H7 (cell line): Measurements from ENCODE around the gene DYNLRB1. TPM values are rescaled to one million over a fixed set of nuclear protein-coding genes. Genes with fewer than 3 reads are reported as not detected.

Experiments used
- DNase-seq: peaks from one replicate; pipeline ENCODE4 v3.0.0; 2012
- H3K27me3 ChIP-seq: 2 replicates; pipeline ENCODE4 v1.6.0; 2011; ENCODE audit warnings: mild to moderate bottlenecking, low read length; ENCODE audit not compliant: control insufficient read depth, insufficient read depth
- H3K36me3 ChIP-seq: replicated peaks from 2 replicates; pipeline ENCODE4 v1.5.1; 2011; ENCODE audit warnings: low read length; ENCODE audit not compliant: control insufficient read depth, insufficient read depth
- H3K4me3 ChIP-seq: 2 replicates; pipeline ENCODE4 v1.5.1; 2011; ENCODE audit warnings: low read depth, mild to moderate bottlenecking, control low read depth, low read length, moderate library complexity; ENCODE audit not compliant: insufficient read depth
- total RNA-seq: library from RNA; depleted of rRNA; stranded (reverse); fragments of >200 nt; shearing (Covaris generic); gene quantifications from 2 replicates; pipeline ENCODE4 v1.2.3, GENCODE V29; 2014

The DYNLRB1 gene
- total RNA-seq, 1 experiment from 2014 or later = 193 TPM

DNA sequence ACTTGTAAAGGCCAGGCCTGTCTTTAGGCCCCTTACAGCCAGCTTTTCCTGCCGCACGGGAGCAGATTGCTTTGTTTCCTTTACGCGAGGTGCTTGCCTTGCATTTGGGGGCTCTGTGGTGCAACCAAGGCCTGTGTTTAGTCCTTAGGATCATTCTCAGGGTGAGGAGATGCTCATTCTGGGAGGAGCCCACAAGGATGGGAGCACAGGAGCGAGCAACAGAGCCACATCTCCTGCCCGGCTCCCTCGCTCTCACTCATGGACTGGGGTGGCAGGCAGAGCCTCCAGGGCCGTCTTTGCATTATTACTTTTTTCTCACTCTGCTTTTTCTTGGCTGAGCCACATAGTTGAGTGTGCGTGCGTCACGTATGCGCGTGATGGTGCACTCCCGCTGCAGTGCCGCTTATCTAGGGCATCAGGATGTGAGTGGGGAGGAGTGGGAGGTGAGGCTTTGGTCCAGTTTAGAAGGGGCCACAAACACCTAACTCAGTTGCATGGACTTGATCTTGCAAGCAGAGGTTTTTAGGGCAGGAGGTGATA lies 19.1 kb downstream of the DYNLRB1 start:
- peaks cover 30% of the 10 kb centered on the region for H3K36me3 ChIP-seq
- no peak for DNase-seq
- H3K4me3 ChIP-seq = no peak overlapping the region
- no peaks in the 10 kb centered on the region for H3K27me3 ChIP-seq

GRCh38 chr20:34535857-34536256 lies 19.6 kb downstream of the DYNLRB1 start:
- no peak for DNase-seq
- Histone ChIP-seq H3K4me3 (no peak overlapping the region), H3K36me3 (peaks cover 31% of the 10 kb centered on the region), H3K27me3 (no peaks in the 10 kb centered on the region)

GRCh38 chr20:34536798-34537394 lies 20.7 kb downstream of the DYNLRB1 start:
- DNase-seq = peak; percentile 76
- Histone ChIP-seq H3K36me3 (peaks cover 36% of the 10 kb centered on the region), H3K27me3 (no peaks in the 10 kb centered on the region), H3K4me3 (no peak overlapping the region)

DNA sequence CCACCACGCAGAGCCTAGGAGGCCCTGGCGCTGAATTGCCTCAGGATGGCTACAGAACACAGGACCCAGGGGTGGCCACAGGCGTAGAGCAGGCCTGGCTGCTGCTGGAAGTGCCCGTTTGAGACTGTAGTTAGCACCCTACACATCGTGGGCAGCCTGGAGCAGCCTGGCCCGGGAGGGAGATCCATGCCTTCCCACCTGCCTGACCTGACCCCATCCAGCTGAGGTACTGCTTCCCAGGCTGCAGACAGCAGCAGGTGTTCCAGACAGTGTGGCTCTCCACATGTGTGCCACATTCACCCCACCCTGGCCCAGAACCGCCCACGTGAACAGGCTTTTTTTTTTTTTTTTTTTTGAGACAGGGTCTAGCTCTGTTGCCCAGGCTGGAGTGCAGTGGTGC lies 21.4 kb downstream of the DYNLRB1 start:
- DNase-seq = no peak
- H3K36me3 ChIP-seq = peaks cover 34% of the 10 kb centered on the region
- H3K4me3 ChIP-seq = no peak overlapping the region
- no peaks in the 10 kb centered on the region for H3K27me3 ChIP-seq

DNA sequence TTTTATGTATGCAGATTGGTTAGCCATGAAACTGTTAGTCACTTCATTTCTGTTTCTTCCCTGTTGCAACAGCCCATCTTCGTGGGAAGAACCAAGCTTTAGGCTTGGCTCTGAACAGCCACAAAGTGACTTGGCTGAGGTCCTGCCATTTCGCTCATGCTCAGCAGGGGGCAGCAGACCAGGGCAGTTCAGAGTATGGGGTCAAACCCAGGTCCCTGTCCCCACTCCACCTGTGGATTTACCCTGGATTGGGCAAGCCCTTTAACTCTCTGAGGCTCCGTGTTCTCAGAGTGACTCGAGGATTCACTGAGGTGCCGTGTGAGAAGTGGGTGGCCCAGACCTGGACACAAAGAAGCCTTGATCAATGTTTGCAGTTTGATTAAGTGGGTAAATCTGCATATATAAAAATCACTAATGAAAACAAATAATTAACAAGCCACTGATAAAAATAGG lies 22.5 kb downstream of the DYNLRB1 start:
- peak; percentile 81 for DNase-seq
- Histone ChIP-seq H3K27me3 (no peaks in the 10 kb centered on the region), H3K4me3 (no peak overlapping the region), H3K36me3 (peaks cover 34% of the 10 kb centered on the region)

GRCh38 chr20:34539756-34540155 lies 23.5 kb downstream of the DYNLRB1 start:
- no peak overlapping the region for H3K4me3 ChIP-seq
- no peaks in the 10 kb centered on the region for H3K27me3 ChIP-seq
- DNase-seq = no peak
- peaks cover 28% of the 10 kb centered on the region for H3K36me3 ChIP-seq

DNA sequence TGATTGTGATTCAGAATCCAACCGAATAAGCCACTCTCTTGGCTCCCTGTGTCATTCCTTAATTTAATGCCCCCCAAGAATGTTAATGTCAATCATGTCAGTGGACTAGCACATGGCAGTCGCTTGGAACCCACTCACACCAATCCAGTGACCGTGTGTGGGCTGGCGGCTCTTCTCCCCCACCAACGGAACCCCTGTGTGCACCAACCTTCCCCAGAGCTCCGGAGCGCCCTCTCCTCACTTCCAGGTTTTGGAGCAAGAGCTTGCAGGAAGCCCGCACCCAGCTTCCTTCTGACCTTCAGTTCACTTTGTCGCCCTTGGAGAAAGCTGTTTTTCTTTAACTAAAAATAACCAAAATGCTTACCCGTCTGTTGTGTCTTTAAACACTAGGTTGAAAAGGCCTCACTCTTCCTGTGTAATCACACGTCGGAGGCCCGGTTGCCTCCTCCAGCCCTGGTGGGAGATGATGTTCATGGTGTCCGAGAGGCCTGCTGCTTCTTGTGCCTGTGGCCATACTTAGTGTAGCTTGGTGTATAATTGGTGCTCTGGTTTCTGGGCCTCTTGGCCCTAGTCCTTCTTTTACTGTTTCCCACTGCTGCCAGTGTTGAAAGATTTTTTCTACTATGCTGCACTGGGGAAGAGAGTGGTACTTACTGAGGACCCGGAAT lies 24.5 kb downstream of the DYNLRB1 start:
- DNase-seq = no peak
- no peak overlapping the region for H3K4me3 ChIP-seq
- H3K27me3 ChIP-seq = no peaks in the 10 kb centered on the region
- H3K36me3 ChIP-seq = peaks cover 20% of the 10 kb centered on the region

DNA sequence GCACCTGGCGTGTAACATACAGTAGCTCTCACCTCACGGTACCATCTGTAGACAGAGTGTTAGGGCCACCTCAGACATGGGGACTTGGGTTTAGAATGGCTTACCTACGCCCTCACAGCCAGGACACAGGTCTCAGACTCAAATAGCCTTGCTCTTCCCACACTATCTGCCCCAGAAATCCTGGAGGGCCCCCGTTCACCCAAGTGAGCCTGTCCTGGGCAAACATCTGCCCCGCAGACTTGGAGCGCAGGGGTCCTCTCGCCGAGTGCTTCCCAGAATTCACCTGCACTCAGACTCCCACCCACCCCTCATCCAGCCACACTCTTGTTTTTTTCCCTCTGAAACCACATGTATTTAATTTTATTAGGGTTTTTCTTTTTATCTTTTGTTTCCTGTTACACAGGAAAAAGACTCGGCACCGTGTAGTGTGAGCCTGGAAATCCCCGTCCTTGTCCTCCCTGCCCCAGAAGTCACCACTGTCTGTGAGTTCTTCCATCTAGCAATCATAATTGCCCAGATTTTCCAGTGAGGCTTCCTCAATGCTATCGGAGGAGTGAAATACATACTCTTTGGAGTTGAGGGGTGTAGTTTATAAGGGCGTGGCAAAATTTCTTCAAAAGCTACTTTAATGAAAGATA lies 25.2 kb downstream of the DYNLRB1 start:
- peaks cover 19% of the 10 kb centered on the region for H3K36me3 ChIP-seq
- no peaks in the 10 kb centered on the region for H3K27me3 ChIP-seq

DNA sequence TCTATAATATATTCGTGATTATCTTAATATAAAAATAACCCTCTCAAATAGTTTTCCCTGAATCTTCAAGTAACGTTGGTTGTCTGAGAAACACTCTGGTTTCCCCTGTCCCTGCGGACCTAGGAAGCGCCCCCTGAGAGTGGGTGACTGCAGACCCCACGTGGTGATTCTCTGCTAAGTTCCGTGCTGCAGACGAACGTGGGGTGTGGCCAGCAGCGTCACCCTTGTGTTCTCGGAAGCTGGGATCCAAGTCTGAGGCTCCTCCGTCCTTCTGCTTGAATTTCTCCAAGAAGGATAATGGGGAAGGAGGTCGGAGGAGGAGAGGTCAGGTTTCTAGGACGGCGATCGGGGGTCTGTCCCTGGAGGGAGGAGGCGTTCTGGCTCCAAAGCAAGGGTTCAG lies 25.7 kb downstream of the DYNLRB1 start:
- Histone ChIP-seq H3K36me3 (peaks cover 16% of the 10 kb centered on the region), H3K4me3 (no peak overlapping the region), H3K27me3 (no peaks in the 10 kb centered on the region)
- no peak for DNase-seq

More for the DNA sequence above, 25.2 kb downstream of the DYNLRB1 start:
- H3K4me3 ChIP-seq = no peak overlapping the region
- DNase-seq = no peak

DNA sequence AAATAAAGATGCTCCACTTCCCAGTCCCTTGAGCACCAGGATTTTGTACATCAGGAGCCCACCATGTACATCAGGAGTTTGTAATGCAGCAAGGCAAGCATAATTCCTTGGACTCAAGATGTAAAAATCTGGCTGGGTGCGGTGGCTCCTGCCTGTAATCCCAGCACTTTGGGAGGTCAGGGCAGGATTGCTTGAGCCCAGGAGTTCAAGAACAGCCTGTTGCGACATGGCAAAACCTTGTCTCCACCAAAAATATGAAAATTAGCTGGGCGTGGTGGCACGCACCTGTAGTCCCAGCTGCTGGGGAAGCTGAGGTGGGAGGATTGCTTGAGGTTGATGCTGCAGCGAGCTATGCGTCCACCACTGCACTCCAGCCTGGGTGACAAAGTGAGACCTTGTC lies 26.2 kb downstream of the DYNLRB1 start:
- Histone ChIP-seq H3K4me3 (no peak overlapping the region), H3K27me3 (no peaks in the 10 kb centered on the region), H3K36me3 (peaks cover 15% of the 10 kb centered on the region)
- DNase-seq = no peak

DNA sequence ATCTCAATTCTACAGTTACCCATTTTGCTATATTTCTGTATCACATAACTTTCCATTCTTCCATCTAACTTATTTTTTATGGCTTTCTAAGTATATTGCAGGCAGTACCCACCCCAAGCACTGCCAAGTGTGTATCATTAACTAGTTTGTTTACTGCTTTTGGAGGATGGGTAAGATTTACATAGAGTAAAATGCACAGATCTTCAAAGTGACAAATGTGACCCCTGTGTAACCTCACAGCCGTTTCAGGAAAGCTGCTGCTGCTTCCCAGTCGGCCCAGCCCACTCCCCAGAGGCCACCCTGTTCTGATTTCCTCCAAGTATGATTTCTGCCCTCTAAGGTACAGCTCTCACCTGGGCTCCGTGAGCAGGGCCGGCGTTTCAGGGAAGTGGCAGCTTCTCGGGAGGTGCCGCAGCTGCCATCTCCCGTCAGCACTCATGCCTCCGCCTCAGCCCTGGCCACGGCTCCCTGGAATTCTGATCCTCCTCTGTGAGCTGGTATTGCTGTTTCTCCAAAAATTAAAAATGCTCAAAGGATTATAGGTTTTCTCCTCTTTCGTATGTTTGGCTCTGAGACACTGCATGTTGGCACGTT lies 27.3 kb downstream of the DYNLRB1 start:
- peak; percentile 44 for DNase-seq
- no peaks in the 10 kb centered on the region for H3K27me3 ChIP-seq

DNA sequence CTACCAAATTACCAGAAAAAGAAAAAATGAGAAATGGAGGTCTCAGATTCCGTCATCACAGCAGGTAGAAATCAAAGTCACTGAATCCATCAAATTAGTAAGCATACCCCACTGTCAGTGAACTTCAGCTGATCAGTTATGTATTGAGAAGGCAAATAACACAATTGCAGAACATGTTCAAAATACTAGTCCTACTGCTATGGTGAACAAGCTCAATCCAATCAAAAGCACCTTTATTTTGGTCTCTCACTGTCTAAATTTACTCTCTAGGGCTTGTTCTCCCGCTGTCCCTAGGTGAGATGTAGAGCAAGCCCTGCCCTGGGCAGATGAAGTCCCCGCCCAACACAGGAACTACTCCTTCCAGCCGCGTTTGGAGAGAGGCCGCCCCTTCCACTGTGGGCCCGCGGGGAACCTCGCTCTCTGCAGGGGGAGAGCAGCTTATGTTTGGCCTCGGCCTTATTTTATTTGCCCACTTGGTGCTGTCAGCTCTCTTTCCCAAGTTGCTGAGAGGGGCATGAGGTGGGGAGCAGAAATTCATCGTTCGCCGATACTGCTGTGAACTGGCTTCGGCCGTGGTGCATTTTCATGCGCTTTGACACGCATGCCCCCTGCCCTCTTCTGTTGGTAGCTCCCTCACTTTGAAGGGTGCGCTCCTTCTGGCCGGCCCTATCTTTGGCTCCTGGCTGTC lies 28.0 kb downstream of the DYNLRB1 start:
- peak; percentile 85 for DNase-seq
- Histone ChIP-seq H3K36me3 (peaks cover 10% of the 10 kb centered on the region), H3K27me3 (no peaks in the 10 kb centered on the region), H3K4me3 (peak overlapping the region; percentile 22; the same call in 1 of the 2 replicates)

More for the DNA sequence above, 27.3 kb downstream of the DYNLRB1 start:
- H3K36me3 ChIP-seq = peaks cover 12% of the 10 kb centered on the region
- H3K4me3 ChIP-seq = no peak overlapping the region

GRCh38 chr20:34546751-34547181 lies 30.5 kb downstream of the DYNLRB1 start:
- Histone ChIP-seq H3K4me3 (no peak overlapping the region), H3K27me3 (no peaks in the 10 kb centered on the region), H3K36me3 (no peaks in the 10 kb centered on the region)
- DNase-seq = peak; percentile 38
